NOMO-1 treated with DMSO at 0.1 percent for 48 hours (cell line): ENCODE measurements around the gene FOXL1.
"Not testable (repeated sequence)": the region's sequence is repeated elsewhere in the genome, so short reads cannot be mapped to it uniquely, and the experiment has no call there.

ENCODE experiments used
- DNase-seq: peaks from one replicate; lab custom pipeline; 2025; ENCODE audit not compliant: unreplicated experiment; lab: John Stamatoyannopoulos, UW

Gene FOXL1

DNA sequence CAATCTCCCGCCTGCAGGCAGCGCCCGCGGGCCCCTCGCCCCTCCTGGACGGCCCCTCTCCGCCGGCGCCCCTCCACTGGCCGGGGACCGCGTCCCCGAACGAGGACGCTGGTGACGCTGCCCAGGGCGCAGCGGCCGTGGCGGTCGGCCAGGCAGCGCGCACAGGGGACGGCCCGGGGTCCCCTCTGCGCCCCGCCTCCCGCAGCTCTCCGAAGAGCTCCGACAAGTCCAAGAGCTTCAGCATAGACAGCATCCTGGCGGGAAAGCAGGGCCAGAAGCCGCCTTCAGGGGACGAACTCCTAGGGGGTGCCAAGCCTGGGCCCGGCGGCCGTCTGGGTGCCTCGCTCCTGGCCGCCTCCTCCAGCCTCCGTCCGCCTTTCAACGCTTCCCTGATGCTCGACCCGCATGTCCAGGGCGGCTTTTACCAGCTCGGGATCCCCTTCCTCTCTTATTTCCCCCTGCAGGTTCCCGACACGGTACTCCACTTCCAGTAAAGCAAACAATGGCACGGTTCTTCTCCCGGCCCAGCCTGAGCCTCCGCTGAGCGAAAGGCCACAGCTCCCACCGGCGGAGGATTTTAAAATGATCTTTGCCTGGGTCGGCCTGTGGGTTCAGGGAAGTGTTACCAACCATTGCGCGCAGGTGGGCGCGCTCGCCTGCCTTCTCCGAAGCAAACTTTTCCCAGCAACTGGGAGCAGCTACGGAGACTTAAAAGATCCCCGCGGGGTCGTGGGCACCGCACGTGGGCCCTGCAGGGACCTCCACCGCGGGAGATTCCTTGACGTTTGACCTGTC lies 1.1 kb downstream of the FOXL1 start:
- DNase-seq: no peak

DNA sequence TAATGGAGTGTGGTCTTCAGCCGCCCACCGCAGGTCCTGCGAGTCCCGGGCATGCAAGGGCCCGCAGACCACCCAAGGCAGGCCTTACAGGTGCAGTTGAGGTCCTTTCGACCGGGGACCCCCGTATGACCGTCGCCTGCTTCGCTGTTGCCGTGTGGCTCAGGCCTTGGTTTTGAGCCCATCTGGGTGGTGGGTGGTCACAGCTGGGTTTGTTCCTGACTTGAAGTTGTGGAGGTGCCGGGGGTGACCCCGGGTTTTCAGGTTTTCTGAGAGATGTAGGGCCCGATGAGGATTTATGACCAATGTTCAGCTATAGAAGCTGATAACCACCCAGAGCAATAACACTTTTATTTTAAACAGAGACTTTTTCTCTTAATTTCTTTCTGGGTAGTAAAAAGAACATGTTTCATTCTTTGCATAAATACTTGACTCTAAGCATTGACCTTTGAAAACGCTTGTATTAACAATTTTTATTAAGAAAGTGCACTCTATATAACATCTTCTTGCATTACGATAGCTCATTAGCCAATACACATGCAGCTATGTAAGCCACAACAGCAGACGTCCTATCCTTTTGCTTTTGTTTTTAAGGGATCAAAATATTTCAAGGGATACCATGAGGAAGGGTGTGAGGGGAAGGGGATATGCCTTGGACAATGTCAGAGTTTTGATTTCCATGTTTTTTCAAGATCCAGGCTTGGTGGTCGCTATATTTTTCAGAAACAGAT lies 1.9 kb downstream of the FOXL1 start:
- no peak for DNase-seq

DNA sequence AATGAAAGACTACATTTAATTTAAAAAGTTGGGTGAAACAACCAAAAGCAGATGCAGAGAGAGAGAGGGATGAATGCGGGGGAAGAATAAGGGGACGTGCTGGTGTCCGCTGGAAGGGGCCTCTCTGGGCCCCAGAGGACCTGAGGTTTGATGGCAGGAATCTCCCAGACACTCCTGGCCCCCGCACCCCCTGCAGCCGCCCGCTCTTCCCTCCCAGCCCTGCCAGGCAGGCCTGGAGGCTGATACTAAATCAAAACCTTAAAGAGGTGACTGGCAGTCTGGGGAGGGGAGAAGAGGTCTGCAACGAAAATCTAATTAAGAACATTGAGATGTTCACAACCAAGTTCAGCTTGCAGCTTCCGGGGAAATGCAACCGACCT lies 2.4 kb downstream of the FOXL1 start:
- no peak for DNase-seq

DNA sequence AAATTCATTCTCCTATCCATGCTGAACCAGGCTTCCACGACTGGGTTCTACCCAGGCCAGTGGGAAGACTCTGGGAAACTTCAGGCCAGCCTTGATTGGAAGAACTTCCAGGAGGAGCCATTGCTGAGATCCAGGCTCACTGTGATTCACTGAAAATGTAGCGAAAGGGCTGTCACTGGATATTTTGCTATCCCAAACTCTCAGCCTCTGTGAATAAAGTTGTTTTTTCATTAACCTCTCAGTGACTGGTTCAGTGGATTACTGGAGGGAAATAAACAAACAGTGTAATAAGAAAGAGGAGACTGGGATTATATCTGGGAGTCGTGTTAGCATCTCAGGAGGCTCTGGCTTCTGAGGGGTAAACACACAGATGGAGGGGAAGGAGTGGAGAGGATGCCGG lies 3.1 kb downstream of the FOXL1 start:
- no peak for DNase-seq

DNA sequence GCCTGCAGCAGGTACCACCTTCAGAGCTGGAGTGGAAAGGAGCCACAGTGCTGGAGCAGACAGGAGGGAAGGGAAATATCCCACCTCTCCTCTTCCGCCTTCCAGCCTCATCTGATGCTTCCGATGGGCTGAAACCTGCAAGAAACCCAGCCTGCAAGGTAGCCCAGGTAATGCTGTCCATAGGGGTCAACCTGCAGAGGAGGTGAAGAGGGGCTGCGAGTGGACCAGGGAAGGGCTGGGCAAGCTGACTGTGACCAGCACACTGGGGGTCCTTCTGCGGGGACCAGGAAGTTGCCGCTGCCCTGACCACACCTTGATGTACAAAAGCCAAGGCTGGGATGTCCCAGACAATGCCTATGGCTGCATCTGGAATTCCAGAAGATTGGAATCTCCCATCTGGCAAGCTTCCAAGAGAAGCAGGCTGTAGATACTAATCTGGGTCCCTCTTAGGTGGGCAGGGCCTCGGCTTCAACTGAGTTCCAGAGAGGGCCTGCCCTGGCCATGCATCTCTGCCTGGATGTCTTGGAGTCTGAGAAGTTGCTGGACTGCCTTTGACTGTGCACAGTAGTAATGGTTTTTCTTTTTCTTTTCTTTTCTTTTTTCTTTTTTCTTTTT lies 5.8 kb downstream of the FOXL1 start:
- no peak for DNase-seq

DNA sequence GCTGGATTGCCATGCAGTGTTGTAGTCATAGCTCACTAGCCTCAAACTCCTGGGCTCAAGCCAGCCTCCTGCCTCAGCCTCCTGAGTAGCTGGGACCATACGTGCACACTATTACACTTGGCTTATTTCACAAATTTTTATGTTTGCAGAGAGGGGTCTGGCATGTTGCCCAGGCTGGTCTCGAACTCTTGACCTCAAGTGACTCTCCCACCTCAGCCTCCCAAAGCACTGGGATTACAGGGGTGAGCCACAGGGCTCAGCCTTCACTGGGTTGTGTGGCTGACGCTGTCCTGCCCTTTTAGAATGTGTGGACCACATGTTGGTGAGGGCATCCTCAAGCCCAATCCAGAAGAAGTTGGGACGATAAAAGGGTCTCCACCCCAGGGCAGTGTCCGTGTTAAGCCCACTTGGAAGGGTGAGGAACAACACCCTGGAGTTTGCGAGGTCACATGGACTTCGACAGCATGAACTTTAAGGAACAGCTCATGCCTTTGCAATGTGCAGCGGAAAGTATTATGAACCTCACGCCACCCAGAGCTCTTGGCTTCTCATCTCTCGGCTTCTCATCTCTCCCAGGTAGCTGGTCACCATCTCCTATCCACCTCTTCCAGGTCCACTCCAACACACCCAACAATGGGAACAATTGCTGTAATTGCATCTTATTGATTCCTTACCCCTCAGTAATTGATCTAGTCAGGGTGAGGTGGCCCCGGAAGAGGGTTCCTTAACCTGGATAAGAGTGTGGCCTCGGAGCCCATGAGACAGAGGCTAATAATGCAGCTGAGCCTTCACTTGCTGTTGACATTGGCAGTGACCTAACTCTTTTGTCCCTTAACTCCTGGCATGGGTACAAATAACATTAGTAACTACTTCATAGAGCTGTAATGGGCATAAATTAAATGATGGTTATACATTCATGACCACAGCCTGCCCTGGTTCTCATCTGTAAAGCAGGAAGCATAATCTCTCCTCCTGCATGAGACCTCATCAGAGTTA lies 6.7 kb downstream of the FOXL1 start:
- no peak for DNase-seq

DNA sequence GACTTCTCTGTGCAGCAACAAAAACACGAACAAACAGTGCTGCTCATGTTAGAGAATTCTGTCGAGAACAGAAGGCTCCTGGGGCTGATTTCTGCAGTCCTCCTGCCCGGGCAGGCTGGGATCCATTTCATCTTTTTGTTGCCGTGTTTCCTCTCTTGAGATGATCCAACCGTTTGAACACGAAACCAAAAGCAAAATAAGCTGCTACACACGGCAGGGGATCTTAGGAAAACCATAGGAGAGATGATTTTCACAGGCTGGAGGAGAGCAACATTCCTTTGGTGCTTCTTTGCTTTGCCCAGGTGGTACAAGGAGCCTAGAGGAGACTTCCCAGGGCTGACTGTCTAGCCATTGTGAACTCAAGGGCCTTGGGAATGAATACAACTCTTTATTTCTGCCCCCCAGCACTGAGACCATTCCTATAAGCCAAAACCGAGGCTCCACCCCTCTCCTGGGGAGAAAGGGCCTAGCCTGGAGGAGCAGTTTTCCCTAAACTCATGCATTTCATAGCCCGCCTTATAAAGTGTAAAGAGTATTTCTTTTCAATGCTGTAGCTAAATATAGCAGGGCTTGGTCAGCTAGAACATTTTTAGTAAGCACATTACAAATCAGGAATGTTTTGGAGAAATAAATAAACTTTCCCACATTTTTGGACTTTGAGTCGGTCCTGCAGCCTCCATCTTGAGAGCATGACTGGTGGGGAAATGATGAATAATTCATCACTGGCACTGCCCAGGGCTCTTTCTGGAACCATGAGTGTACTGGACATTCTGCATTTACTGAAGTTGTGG lies 7.7 kb downstream of the FOXL1 start:
- no peak for DNase-seq

DNA sequence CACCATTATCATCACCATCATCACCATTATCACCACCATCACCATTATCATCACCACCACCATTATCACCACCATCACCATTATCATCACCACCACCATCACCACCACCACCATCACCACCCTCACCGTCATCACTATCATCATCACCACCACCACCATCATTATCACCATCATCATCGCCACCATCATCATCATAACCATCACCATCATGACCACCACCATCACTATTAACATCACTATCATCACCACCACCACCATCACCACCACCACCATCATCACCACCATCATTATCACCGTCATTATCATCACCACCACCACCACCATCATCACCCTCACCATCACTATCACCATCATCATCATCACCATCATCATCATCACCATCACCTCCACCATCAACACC lies 9.1 kb downstream of the FOXL1 start:
- no peak for DNase-seq

DNA sequence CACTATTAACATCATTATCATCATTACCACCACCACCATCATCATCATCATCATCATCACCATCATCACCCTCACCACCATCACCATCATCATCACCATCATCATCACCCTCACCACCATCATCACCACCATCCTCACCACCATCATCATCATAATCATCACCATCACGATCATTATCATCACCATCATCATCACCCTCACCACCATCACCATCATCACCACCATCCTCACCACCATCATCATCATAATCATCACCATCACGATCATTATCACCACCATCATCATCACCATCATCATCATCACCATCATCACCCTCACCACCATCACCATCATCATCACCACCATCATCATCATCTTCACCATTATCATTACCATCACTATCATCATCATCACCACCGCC lies 9.6 kb downstream of the FOXL1 start:
- DNase-seq: not testable (repeated sequence)

DNA sequence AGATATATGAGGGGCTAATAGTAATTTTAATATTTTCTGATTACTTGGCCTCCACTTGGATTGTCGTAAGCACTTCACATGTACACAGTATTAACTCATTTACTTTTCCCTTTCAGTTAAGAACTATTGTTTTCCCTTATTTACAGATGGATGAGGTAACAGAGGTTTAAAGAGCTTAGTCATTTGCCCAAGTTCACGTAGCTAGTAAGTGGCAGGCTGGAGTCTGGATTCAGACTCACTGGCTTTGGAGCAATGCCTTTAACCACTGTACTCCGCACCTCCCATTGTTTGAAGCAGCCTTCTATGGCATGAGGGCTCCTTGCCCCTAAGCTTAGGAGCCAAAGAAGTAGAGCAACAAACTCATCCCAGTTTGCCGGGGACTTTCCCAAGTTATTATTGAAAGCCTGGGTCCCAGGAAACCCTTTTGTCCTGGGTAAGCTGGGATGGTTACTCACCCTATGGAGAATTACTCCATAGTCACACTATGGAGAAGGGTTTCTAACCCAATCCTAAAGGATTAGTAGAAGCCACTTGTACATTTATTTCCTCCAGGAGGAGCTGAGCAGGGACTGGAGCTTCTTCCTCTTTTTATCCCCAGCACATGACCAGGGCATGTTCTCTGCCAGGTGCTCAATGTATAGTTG lies 12.3 kb downstream of the FOXL1 start:
- no peak for DNase-seq

DNA sequence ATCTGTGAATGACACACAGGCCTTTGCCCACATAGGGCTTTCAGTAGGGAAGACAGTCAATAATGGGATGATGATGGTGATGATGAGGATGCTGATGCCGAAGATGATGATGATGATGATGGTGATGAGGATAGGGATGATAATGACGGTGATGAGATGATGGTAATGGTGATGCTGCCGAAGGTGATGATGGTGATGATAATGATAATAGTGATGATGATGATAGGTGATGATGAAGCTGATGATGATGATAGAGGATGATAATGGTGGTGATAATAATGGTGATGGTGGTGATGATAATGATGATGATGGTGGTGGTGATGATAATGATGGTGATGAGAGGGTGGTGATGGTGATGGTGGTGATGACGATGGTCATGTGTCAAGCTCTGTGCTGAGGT lies 12.9 kb downstream of the FOXL1 start:
- no peak for DNase-seq

DNA sequence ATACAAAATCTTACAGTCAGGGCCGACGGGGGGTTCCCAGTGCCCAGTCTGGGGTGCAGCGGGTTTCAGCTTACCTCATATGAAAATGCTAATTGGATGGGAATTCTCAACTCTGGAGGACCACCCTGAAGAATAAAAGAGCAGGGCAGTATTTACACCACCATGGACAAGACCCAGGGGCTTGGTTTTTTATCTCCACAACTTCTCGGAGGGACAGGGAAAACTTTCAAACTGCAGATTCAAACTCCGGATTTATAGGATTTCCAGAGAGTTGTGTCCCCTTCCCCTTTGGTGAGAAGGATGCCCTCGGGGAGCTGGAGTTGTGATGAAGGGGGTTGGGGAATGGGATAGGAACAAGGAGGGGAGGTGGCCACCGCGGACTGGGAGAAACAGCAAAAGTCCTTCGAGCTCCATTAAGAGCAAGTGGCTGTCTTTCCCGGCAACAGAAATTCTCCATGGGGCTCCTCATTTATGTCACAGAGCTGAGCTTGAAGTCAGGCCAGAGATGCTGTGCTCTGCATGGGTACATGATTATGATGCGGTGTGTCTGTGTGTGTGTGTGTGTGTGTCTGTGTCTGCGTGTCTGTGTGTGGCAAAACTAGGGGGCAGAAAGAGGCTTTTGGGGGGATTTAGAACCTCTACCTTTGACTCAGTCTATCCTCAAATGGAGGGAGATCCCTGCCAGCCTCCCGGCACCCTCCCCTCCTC lies 15.7 kb downstream of the FOXL1 start:
- DNase-seq: no peak

DNA sequence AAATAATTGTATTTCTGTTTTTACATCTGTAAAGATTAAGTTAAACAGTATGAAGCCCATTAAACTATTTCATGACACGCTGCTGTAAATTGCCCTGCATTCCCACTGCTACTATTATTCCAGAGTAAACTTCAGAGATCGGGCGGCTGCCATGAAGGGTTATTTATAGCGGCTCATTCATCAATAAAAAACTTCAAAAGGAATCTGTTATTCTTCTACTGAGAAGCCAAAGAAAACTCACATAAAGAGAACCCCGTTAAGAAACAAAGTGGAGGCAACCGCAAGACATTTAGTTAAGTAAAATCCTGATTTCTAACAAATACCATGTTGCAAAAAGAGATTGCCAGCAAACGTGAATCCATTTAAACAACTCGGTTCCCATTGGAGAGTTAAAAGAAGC lies 16.4 kb downstream of the FOXL1 start:
- DNase-seq: no peak

DNA sequence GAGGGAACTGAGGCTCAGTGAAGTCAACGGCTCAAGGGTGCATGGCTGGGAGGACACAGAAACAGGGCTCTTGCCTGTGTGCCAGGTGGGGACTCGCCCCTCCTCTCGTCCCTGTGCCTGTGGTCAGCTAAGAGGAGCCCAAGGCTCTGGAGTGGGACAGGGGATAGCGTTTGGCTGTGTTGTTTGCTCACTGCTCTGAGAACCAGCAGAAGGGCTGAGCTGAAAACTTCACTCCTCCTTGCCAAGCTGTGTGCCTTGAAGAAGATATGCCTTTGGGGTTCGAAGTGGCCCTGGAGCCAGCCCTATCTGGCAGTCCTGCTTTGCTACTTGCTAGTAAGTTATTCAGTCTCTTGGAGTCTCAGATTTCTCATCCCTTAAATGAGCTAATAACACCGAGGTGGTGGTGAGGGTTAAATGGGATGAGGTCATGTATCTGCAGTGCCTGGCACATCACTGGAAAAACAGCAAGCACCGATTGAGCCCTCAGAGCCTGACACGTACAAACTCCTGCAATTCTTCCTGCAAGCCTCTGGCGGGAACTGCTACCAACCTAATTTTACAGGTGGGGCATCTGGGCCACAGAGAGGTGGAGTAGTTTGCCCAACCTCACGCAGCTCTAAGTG lies 17.7 kb downstream of the FOXL1 start:
- no peak for DNase-seq

DNA sequence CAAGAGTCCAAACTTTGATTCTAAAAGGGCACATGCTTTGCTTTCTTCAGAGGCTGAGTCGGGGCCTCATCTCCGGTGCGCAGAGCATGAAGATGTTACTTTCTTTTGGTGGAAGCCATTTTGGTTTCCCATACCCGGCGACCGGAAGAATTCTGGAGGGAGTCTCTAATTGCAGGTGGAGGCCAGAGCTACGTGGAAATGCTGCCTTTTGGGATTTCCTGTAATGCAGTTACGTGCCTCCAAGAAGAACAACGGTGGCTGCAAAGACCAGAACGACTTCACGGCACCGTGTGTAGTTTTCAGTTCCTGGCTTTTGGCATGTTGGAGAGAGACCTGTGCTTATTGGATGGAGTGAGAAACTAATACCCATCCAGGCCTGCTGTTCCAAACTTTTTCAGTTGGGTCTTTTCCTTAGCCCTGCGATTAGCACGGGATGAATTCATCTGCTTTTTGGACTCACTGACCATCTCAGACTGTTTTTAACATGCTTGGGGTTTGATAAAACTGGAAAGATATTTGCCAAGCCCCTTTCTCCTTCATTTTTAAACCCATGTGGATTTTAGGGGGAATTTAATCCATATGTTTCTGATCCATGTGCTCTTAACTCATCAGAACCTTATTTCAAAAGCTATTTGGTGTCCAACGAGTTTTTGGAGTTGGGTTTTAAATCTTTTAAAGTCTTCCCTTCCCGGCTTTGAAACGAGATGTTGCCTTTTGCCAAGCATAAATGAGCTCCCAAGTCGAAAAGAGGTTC lies 19.0 kb downstream of the FOXL1 start:
- DNase-seq: no peak

DNA sequence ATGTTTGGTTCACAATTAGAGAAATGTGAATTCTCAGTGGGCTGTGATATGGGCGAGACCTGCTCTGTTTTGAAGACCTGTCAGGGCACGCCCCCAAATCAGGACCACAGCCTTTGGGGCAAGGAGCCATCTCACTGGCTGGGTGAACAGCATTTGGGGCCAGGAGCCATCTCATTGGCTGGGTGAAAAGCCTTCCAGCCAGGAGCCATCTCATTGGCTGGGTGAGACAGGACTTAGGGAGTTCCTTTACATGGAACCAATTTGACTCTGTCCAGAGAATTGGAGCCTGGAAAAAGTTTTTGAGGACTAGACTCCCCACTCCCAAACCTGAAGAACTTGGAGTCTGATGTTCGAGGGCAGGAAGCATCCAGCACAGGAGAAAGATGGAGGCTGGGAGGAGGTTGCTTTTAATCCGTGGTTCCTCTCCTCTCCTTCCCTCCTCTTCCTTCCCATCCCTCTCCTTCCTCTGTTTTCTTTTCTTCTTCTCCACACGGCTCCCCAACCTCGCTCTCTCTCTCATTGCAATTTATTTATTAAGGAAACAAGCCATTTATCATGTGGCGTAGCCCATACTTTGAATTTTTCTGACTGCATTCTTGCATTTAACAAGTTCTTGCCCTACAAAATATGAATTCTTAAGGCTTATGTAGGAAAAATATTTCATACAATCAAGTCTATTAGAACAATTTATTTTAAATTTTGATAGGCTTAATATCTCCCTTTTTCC lies 19.7 kb downstream of the FOXL1 start:
- DNase-seq: no peak
